Mononuclear cell (primary cell): ENCODE data around the gene DDX20. TPM values are rescaled to one million over a fixed set of nuclear protein-coding genes. Genes with fewer than 3 reads are reported as not detected.
A peak's percentile ranks its signal among the peaks of the same experiment; 100 is the strongest.

Experiments
- H3K27me3 ChIP-seq: 2 replicates; pipeline ENCODE4 v1.6.0; 2011; ENCODE audit warnings: low read length, control low read depth; ENCODE audit not compliant: insufficient read depth
- H3K4me1 ChIP-seq: 2 replicates; pipeline ENCODE4 v1.5.1; 2011; ENCODE audit warnings: mild to moderate bottlenecking, low read length, control low read depth; ENCODE audit not compliant: insufficient read depth
- H3K4me3 ChIP-seq: 2 replicates; pipeline ENCODE4 v1.5.1; 2011; ENCODE audit warnings: mild to moderate bottlenecking, low read length, moderate library complexity
- H3K9me3 ChIP-seq: 2 replicates; pipeline ENCODE4 v1.5.1; 2011; ENCODE audit warnings: low read depth, mild to moderate bottlenecking, control low read depth, low read length
- total RNA-seq: library from RNA; depleted of rRNA; stranded (reverse); fragments of >200 nt; gene quantifications from one replicate; pipeline ENCODE4 v1.2.3, GENCODE V29; 2012

Gene DDX20
- total RNA-seq, 1 donor, result 30.0 TPM

DNA sequence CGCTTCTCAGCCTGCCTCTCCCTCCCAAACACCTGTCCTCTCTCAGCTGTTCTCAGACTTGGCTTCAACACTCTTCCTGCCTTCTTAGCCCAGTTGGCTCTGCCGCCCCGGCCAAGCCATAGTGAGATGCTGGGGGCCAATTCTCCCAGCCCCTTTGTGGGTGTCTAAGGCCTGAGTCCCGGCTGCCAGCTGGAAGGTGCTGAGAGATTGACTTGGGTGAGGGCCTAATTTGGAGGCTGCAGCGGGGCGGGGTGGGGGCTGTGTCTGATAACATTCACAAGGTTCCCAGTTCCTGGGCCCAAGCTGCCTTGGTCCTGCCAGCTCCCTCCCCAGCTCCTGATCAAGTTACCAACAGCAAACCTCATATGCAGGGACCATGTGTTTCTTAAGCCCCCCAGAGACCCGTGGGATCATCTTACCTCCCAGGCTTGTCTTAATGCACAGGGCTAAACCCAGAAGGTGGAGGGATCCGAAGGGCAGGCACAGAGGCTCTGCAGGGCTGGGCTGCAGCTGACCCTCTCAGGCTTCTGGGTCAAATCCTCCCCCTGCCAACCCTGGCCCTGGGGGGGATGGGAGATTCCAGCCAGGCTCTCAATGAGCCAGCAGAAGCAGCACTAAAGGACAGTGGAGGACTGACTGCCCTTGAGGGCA lies 26.3 kb upstream of the DDX20 start:
- Histone ChIP-seq H3K9me3 (no peaks in the 10 kb centered on the region), H3K4me3 (no peak overlapping the region), H3K27me3 (no peaks in the 10 kb centered on the region), H3K4me1 (peaks cover 23% of the 10 kb centered on the region)

DNA sequence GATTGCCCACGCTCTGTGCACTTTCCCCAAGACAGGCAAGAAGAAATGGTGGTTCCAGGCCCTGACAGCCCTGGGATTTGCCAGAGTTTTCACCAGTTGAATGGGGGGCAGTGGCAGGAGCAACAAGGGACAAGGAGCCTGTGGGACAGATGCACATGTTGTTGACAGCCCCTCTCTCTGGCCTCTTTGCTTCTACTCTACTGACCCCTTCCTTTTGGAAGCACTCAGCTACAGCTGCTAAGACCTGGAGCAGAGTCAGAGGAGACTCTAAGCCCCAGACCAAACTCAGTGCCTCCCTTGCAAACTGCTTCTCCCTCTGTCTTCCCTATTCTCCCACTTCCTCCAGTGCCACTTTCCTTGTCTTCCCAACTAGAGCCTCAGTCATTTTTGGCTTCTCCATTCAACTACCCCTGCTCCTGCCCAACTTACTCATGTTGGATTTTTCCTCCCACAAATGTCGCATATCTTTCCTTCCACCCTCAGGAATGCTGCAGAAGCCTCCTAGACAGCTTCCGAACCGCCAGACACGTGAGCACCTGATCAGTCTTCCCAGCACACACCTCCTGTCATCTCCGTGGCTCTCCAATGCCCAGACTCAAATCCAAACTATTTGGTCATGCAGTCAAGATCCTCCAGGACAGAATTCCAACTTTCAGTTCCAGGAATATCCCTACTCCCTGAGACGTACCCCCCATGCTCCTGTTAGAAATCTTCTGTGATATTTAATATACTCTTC lies 25.6 kb upstream of the DDX20 start:
- peaks cover 29% of the 10 kb centered on the region for H3K4me1 ChIP-seq
- H3K9me3 ChIP-seq, result no peaks in the 10 kb centered on the region
- no peak overlapping the region for H3K4me3 ChIP-seq
- H3K27me3 ChIP-seq, result no peaks in the 10 kb centered on the region

DNA sequence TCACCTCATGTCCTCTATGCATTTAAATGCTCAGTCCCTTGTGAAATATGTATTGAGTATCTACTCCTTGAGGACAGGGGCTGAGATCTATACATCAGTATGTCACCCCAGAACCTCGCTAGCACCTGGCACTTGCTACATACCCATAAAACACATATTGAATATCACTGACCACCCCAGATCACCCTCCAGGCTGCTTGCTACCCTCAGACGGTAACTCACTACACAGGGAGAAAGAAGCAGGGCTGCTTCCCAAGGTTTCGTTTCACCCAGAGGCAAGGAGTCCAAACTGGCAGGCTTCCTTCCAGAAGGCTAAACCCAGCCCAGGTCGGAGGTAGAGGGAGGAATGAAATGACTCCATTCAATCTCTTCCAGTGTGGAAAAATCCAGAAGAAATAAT lies 25.0 kb upstream of the DDX20 start:
- no peaks in the 10 kb centered on the region for H3K9me3 ChIP-seq
- H3K4me3 ChIP-seq, result no peak overlapping the region
- H3K4me1 ChIP-seq, result peaks cover 33% of the 10 kb centered on the region
- no peaks in the 10 kb centered on the region for H3K27me3 ChIP-seq

DNA sequence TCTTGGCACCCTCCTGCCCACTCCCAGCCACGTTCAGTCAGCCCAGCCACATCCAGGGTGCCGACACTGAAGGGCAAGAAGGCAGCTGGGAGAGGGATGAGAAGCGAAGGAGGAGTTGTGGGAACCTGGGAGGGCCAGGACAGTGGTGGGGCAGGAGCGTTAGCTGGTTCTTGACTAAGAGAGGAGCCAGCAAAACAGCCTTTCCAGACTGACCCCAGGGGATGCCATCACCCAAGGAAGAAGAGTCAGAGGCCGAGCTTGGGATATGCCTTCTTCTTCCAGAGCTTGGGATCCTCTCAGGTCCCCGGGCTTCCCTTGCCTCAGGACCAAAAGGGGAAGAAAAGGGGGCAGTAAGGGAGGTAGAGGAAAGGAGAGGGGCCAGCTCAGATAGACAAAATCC lies 23.7 kb upstream of the DDX20 start:
- H3K9me3 ChIP-seq, result no peaks in the 10 kb centered on the region
- peaks cover 39% of the 10 kb centered on the region for H3K4me1 ChIP-seq
- H3K4me3 ChIP-seq, result no peak overlapping the region
- H3K27me3 ChIP-seq, result peaks cover 1% of the 10 kb centered on the region

DNA sequence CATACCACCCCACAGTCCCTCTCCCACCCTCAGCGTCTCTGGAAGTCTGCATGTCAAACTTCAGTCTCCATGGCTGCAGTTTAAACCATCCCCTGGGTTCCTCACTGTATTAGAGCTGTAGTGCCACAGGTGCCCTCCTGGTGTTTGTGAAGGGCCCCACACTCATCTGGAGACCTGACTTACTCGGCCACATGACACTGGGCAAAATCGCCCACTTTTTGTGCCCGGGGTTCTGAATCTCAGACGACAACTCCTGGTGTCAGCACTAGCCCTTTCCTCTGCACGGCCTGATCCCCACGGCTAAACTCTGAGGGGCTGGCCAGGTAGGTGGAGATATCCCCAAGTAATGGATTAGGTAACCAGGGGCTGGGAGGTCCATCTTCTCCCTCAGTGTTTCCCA lies 23.0 kb upstream of the DDX20 start:
- H3K27me3 ChIP-seq, result peaks cover 7% of the 10 kb centered on the region
- no peaks in the 10 kb centered on the region for H3K9me3 ChIP-seq
- H3K4me3 ChIP-seq, result no peak overlapping the region
- H3K4me1 ChIP-seq, result peaks cover 42% of the 10 kb centered on the region

DNA sequence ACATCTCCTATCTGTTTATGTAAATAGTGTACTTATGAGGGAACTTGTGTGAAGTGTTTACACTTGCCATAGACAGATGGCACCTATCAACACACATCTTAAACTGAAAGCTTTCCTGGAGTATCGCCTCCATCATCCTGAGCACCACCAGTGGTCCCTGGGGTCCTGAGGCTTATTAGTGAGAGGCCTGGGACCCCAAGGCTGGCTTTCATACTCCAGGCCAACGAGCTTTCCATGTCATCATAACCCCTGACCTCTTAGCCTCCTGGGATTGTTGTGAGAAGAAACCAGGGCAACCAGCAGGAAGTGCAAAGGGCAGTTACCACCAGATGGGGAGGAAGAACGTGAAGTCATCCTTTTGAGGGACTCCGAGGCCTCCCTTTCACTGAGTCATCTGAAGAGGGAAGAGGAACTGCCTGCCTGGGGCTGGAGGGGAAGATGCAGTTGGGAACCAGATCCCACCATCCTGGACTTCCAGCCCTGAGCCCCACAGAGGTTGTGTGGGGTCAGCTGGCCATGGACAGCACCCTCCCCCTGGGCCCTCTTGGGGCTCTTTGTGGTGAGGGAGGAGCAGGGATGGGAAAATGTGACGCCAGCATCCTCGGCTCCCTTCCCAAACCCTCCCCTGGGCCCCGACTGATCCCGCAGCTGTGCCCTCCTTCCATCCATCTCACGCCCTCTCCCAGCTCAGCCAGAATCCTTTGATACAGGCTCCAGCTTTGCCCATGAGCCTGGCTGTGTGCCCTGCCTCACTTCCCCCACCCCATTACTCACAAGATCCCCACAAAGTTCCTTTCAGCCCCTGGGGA lies 22.3 kb upstream of the DDX20 start:
- peaks cover 49% of the 10 kb centered on the region for H3K4me1 ChIP-seq
- no peaks in the 10 kb centered on the region for H3K9me3 ChIP-seq
- H3K27me3 ChIP-seq, result peaks cover 11% of the 10 kb centered on the region
- no peak overlapping the region for H3K4me3 ChIP-seq

DNA sequence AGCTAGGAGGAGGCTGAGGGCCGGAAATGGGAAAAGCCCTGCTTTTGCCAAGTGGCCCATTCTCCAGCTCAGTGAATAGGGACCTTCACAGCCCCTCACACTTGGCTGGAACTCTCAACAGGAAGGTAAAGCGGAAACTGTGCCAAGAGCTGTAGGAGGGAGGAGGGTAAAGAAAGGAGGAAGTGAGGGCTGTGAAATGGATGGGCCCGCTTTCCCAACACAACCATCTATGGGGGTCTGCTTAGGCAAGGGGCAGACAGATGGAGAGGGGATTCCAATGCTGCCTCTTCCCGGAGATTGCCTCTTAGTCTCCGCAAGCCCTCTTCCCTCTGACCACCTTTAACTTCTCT lies 21.7 kb upstream of the DDX20 start:
- Histone ChIP-seq H3K4me3 (no peak overlapping the region), H3K27me3 (peaks cover 11% of the 10 kb centered on the region), H3K4me1 (peaks cover 54% of the 10 kb centered on the region), H3K9me3 (no peaks in the 10 kb centered on the region)

DNA sequence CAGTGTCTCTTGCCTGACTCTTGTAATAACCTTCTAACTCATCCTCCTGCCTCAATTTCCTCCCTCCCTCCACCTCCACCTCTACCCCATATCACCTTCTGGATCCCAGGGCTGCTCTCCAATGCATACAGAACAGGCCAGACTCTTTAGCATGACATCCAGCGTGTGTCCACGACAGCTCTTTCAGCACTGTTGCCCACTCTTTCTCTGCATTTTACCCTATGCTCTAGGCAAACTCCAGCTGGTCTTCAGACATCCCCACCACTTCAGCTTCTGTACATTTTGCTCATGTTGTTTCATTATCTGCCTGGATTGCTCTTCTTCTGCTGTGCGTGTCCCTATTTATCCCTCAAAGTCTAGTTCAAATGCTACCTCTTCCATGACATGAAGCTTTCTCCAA lies 21.3 kb upstream of the DDX20 start:
- H3K9me3 ChIP-seq, result no peaks in the 10 kb centered on the region
- no peak overlapping the region for H3K4me3 ChIP-seq
- peaks cover 56% of the 10 kb centered on the region for H3K4me1 ChIP-seq
- H3K27me3 ChIP-seq, result peaks cover 11% of the 10 kb centered on the region

DNA sequence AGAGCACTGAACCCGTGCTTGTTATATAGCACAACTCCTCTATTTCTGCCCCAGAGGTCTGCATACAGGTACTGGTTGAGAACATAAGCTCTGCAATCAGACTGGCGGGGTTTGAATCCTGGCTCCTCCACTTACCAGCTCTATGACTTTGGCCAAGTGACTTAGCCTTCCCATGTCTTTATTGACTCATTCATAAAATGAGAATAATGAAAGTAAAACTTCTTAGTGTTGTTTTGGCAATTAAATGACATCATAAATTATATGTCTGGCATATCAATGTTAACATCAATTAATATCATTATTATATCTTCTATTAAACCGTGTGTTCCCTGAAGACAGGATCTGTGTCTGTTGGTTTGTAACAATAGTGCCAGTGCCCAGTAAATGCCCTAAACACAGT lies 20.8 kb upstream of the DDX20 start:
- H3K9me3 ChIP-seq, result no peaks in the 10 kb centered on the region
- H3K4me3 ChIP-seq, result no peak overlapping the region
- peaks cover 60% of the 10 kb centered on the region for H3K4me1 ChIP-seq
- peaks cover 13% of the 10 kb centered on the region for H3K27me3 ChIP-seq

DNA sequence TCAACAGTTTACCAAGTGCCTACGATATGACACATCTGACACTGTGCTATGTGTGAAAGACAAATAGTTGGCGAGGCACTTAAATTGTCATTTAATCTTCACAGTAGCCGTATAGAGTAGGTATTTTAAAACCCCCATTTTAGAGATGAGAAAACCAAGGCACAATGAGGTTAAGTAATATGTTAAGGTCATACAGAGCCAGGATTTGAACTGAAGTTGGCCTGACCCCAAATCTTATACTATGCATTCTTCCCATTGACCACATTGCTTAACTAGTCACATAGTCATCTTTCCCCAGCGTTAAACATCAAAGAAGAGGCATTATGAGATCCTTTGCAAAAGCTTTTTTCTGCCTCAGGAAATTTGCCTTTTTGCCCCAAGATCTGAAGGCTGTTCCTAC lies 20.4 kb upstream of the DDX20 start:
- Histone ChIP-seq H3K4me3 (no peak overlapping the region), H3K4me1 (peaks cover 65% of the 10 kb centered on the region), H3K9me3 (no peaks in the 10 kb centered on the region), H3K27me3 (peaks cover 18% of the 10 kb centered on the region)

DNA sequence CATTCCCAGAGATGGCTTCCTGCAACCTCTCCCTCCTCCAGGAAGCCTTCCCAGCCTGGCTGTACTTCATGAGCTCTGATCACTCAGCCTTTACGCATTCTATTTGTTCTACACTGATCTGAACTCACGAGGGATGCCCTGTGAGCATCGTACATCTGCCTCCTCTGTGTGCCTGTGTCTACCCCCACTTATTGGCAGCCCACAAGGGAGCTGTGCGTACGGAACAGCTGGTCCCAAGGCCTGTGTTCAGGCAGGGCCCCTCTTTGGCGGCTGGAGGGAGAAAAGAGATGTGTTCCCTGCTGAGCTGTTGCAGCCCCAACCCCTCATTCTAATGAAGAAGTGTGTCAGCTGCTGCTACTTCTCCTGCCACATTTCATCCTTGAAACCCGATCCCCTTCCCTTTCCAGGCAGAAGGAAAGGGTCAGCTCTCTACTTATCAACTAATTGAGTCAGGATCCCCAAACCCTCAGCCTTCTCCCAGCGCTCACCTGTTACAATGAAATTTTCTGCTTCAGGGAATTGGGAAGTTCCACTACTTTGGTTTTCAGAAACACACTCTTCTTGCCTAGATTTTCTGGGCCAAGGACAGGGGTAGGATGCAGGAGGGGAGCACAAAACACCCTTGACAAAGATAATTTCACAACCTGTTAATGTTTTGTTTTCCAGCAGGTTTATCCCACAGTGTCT lies 19.7 kb upstream of the DDX20 start:
- no peak overlapping the region for H3K4me3 ChIP-seq
- H3K4me1 ChIP-seq, result peaks cover 71% of the 10 kb centered on the region
- H3K9me3 ChIP-seq, result no peaks in the 10 kb centered on the region
- peaks cover 23% of the 10 kb centered on the region for H3K27me3 ChIP-seq

DNA sequence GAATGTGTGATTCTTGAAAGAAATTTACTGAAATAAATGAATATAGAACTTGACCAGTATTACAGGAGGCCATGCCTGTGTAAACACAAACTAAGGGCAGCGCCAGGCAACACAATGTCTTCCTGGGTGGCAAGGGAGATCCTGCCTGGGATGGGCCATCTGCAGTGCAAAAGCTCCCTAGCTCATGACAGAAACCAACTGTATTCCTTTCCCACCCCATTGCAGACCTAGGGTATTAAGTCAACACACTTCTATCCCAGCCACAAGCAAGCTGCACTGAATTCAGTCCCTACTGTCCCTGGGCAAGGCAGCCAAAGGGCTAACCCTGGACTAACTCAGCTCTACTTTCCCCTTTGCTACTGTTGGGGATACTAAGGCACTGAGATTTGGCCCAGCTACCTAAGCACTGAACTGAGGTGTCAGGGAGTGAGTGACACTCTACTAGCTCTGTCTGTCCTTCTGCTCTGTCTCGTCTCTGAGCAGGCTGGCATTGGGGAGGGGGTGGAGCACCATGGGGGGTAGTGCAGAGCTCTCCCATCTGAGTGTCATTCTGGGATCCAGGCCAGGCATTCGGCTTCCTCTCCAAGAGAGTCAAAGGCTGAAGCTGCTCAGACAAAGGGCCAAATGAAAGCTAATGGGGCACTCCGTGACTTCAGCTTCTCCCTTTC lies 19.0 kb upstream of the DDX20 start:
- H3K27me3 ChIP-seq, result peaks cover 30% of the 10 kb centered on the region
- H3K9me3 ChIP-seq, result no peaks in the 10 kb centered on the region
- peaks cover 71% of the 10 kb centered on the region for H3K4me1 ChIP-seq
- H3K4me3 ChIP-seq, result no peak overlapping the region

DNA sequence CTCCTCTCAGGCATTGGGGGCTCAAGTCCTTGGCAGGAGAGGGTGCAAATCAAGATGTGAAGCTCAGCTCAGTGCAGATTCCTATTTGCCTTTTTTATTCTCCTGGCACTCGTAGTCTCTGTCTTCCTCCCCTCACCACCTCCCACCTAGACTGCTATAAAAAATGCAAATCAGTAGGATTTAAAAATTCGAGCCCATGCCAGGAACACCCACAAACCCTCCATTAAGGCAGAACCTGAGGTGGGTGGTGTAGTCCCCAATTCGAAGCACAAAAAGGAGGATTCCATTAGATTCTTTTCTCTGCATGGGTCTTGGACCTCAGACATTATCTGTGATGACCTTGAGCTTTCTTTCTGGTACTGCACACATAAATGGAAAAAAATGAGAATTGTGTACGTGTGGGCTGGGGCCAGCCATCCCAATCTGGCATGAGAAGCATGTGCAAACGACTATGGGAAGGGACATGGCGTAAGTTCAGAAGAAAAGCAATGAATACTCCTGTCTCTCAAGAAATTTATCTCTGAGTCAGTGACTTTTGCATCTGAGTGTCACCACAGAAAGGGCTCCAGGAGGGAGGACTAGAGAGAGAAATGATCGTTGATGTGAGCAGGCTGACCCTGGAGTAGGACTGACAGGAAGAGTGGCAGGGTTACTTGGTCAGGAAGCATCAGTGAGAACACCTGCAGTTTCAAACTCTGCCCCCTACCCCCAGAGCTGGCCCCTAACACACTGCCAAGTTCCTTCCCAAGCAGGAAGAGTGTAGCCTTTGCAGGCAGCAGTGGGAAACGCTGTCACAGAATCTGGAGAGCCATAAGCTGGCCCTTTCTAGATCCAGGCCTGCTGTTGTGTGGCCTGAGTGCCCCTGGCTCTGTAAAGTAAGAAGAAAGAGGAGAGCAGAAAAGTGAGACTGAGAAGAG lies 18.2 kb upstream of the DDX20 start:
- peaks cover 67% of the 10 kb centered on the region for H3K4me1 ChIP-seq
- peaks cover 37% of the 10 kb centered on the region for H3K27me3 ChIP-seq
- no peaks in the 10 kb centered on the region for H3K9me3 ChIP-seq
- H3K4me3 ChIP-seq, result peak overlapping the region; percentile 61

DNA sequence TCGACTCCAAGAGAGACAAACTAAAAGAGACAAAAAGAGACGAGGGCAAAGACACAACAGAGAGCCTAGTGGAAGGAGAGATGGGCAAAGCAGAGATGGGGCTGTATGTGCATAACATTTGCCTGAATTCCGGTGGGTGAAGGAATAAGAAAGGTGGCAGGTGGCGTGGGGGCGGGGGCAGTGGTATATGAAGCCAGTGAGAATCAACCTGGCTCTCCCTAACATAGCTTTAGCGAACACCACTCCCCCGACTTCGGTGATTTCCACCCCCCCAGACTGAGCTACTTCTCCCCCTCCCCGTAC lies 17.6 kb upstream of the DDX20 start:
- Histone ChIP-seq H3K27me3 (peaks cover 42% of the 10 kb centered on the region), H3K4me3 (peak overlapping the region; percentile 61), H3K4me1 (peaks cover 61% of the 10 kb centered on the region), H3K9me3 (no peaks in the 10 kb centered on the region)
